Measurements from ENCODE around the gene RYR1. TPM values are rescaled to one million over a fixed set of nuclear protein-coding genes. Genes with fewer than 3 reads are reported as not detected.

Gene RYR1
- total RNA-seq, 2 donors from 2014 or later = 0.33 to 1.0 TPM

DNA sequence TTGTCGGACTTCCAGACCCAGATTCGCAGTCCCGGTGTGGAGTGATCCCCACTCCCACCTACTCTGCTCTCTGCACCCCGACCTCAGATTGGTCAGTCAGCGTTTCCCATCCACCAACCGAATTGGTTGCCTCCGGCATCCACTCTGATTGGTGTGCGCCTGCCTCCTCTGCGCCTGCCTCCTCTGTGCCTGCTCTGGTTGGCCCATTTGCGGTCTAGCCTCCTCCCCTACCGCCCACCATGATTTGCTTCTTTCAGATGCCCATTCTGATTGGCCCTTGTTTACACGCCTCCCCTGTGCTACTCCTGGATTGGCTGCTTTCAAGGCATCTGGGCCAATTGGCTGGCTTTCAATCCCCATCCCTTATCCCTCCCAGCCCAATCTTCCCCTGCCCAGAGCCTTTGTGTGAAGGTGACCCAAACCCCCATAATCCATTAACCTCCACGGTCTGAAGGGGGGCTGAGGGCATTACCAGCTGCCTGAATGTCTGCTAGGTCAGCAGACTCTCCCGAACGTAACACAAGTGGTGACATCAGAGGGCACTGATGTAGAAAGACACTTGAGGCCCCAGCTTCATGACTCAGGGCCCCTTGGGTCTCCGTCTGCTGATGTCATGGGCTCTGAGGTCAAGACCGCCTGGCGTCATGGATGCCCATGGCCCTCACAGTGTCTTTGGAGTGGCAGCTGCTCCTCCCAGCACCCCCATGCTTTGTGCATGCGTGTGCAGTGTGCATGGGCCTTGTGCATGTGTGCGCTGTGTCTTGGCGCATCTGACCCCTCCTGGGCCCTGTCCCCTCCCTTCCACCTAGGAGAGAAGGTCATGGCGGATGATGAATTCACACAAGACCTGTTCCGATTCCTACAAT lies 103.8 kb downstream of the RYR1 start:
- ATAC-seq (no peak), DNase-seq (no peak)
- Histone ChIP-seq H3K36me3 (replicated peaks in 1 of 2; ENCODE audit: insufficient read depth in 1 of 2, low read depth in 2 of 2) (no peaks in the 10 kb centered on the region), H3K9me3 (peaks cover 0 to 11% (median 0%) of the 10 kb centered on the region in 3 donors), H3K27ac (no peak overlapping the region), H3K4me1 (peaks cover 19% of the 10 kb centered on the region), H3K4me3 (no peak overlapping the region), H3K27me3 (no peaks in the 10 kb centered on the region)
- 93 to 94% methylated on average over 19 to 23 of the region's 23 CpGs for WGBS, 2 donors
- TF ChIP-seq, protein P1, sequence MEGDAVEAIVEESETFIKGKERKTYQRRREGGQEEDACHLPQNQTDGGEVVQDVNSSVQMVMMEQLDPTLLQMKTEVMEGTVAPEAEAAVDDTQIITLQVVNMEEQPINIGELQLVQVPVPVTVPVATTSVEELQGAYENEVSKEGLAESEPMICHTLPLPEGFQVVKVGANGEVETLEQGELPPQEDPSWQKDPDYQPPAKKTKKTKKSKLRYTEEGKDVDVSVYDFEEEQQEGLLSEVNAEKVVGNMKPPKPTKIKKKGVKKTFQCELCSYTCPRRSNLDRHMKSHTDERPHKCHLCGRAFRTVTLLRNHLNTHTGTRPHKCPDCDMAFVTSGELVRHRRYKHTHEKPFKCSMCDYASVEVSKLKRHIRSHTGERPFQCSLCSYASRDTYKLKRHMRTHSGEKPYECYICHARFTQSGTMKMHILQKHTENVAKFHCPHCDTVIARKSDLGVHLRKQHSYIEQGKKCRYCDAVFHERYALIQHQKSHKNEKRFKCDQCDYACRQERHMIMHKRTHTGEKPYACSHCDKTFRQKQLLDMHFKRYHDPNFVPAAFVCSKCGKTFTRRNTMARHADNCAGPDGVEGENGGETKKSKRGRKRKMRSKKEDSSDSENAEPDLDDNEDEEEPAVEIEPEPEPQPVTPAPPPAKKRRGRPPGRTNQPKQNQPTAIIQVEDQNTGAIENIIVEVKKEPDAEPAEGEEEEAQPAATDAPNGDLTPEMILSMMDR (IDR thresholded peaks at IDR 0.05) = no peak
- TF ChIP-seq POLR2A (IDR thresholded peaks at IDR 0.05) = no peak
- intact Hi-C loops (cut with DNase I) = no loop called here

DNA sequence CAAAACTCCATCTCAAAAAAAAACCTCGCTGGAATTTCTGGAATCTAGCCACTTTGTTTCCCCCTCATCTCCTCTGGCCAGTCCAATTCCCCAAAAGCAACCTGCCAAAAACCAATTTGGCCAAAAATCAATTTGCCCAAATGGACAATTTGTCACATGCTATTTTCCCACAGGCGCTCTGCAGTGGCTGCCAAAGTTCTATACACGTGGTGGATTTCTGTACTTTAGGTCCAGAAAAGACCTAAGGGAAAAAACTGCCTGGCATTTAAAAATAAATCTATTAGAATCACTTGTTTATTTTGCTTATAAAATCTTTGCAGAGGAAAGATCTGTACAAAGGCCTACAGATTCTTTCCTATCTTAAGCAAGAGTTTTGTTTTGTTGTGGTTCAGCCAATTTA lies 104.9 kb downstream of the RYR1 start:
- H3K4me3 ChIP-seq = no peak overlapping the region
- intact Hi-C loops (cut with DNase I) = no loop called here
- TF ChIP-seq POLR2A (IDR thresholded peaks at IDR 0.05) = no peak
- TF ChIP-seq, protein P1 (IDR thresholded peaks at IDR 0.05) = no peak
- ATAC-seq (peak; percentile 53), DNase-seq (peak; percentile 29 to 64 (median 46))
- peaks cover 0 to 11% (median 0%) of the 10 kb centered on the region in 3 donors for H3K9me3 ChIP-seq
- peak overlapping the region in 3 of 4 donors; percentile 1 to 72 (median 61) for H3K27ac ChIP-seq
- WGBS, 2 donors = 14 to 21% methylated on average over 3 of the region's 3 CpGs
- no peaks in the 10 kb centered on the region for H3K27me3 ChIP-seq
- H3K36me3 ChIP-seq (replicated peaks in 1 of 2; ENCODE audit: insufficient read depth in 1 of 2, low read depth in 2 of 2) = no peaks in the 10 kb centered on the region
- peaks cover 19% of the 10 kb centered on the region for H3K4me1 ChIP-seq

DNA sequence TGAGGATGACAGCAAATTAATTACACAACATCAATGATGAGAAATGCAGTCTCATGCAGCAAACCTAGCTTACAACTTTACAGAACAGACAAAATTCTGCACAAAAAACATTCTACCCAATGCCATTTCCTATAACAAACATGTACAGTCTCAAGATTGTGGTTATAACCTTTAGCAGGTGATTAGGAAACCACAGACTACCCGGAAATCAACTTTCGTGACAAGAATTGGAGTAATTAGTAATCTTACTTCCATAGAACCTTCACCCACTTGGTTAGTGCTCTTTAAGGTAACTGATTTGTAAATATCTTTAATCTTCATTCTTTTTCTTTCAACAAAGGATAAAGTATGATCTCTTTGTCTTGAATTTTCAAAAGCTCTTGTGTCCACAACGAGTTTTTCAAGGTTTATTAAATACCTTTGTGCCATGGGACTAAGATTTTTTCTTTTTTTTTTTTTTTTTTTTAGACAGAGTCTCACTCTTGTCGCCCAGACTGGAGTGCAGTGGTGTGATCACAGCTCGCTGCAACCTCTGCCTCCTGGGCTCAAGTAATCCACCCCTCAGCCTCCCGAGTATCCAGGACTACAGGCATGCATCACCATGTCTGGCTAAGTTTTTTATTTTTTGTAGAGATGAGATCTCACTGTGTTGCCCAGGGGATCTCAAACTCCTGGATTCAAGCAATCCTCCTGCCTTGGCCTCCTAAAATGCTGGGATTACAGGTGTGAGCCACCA lies 105.5 kb downstream of the RYR1 start:
- no peak for DNase-seq
- Histone ChIP-seq H3K4me1 (peaks cover 21% of the 10 kb centered on the region), H3K36me3 (replicated peaks in 1 of 2; ENCODE audit: insufficient read depth in 1 of 2, low read depth in 2 of 2) (no peaks in the 10 kb centered on the region), H3K9me3 (peaks cover 0 to 11% (median 0%) of the 10 kb centered on the region in 3 donors), H3K27ac (peak overlapping the region in 3 of 4 donors; percentile 1 to 72 (median 61)), H3K27me3 (no peaks in the 10 kb centered on the region), H3K4me3 (no peak overlapping the region)
- 16 to 26% methylated on average over 6 of the region's 6 CpGs for WGBS, 2 donors
- TF ChIP-seq POLR2A (IDR thresholded peaks at IDR 0.05) = no peak
- TF ChIP-seq, protein P1 (IDR thresholded peaks at IDR 0.05) = no peak
- peak; percentile 28 for ATAC-seq
- intact Hi-C loops (cut with DNase I) = no loop called here

DNA sequence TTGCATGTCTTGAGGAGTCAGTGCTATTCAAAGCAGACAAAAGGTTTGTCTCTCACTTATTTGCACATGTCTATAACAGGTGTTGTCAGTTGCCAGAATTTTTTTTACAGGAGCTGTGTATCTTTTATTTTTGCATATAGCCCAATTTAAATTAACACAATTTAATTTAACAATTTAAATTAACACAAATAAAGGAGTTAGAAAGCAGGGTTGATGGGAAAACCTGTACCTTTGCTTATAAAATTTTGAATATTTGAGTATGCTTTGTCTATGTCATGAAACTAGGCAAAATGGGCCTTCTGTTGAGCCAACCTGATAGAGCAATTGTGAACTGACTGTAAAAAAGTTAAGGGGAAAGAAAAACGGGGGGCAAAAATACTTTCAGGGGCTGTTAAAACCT lies 106.3 kb downstream of the RYR1 start:
- intact Hi-C loops (cut with DNase I) = no loop called here
- 37 to 54% methylated on average over 1 of the region's 1 CpG for WGBS, 2 donors
- Histone ChIP-seq H3K4me3 (no peak overlapping the region), H3K27ac (peak overlapping the region in 1 of 4 donors; percentile 72), H3K4me1 (peaks cover 28% of the 10 kb centered on the region), H3K9me3 (peaks cover 0 to 11% (median 0%) of the 10 kb centered on the region in 3 donors), H3K27me3 (no peaks in the 10 kb centered on the region), H3K36me3 (replicated peaks in 1 of 2; ENCODE audit: insufficient read depth in 1 of 2, low read depth in 2 of 2) (no peaks in the 10 kb centered on the region)
- ATAC-seq (no peak), DNase-seq (no peak)
- TF ChIP-seq, protein P1 (IDR thresholded peaks at IDR 0.05) = no peak
- no peak for TF ChIP-seq POLR2A (IDR thresholded peaks at IDR 0.05)

Measured in body of pancreas (tissue), 4 donors.